Temporal lobe (tissue), 2 donors: Measurements from ENCODE around the gene CRYBA2. TPM values are rescaled to one million over a fixed set of nuclear protein-coding genes. Genes with fewer than 3 reads are reported as not detected.
A peak's percentile ranks its signal among the peaks of the same experiment; 100 is the strongest.

Experiments
- small RNA-seq: library from RNA; depleted of rRNA; stranded (forward); fragments of <200 nt; gene quantifications from one replicate; pipeline ENCODE3, GENCODE V24; 2014; ENCODE audit warnings: low replicate concordance
- total RNA-seq: library from RNA; depleted of rRNA; stranded (reverse); fragments of >200 nt; gene quantifications from one replicate; pipeline ENCODE4 v1.2.3, GENCODE V29; 2014

CRYBA2 gene
- total RNA-seq, 1 donor from 2014 or later: not detected

Small RNA genes lying within 50 kb of the gene (small RNA-seq; reads per million reads assigned to genes)
- gene MIR375: 34.6 reads per million, percentile 96 among the genes with 10 or more reads in this experiment

Other genes starting within 250 kb of the CRYBA2 start
- gene CYP27A1, start 211.3 kb downstream of the CRYBA2 start, total RNA-seq: 4.4 TPM
- not detected for gene PRKAG3, start 161.6 kb downstream of the CRYBA2 start, total RNA-seq
- not detected for gene WNT6, start 133.6 kb downstream of the CRYBA2 start, total RNA-seq
- not detected for gene WNT10A, start 112.6 kb downstream of the CRYBA2 start, total RNA-seq
- gene CDK5R2, start 33.8 kb downstream of the CRYBA2 start, total RNA-seq: 11.6 TPM
- not detected for gene FEV, start 8.2 kb downstream of the CRYBA2 start, total RNA-seq
- 0.74 TPM for gene CFAP65, start 48.1 kb upstream of the CRYBA2 start, total RNA-seq
- gene IHH, start 67.5 kb upstream of the CRYBA2 start, total RNA-seq: 0.25 TPM
- 8.1 TPM for gene NHEJ1, start 167.4 kb upstream of the CRYBA2 start, total RNA-seq
- gene SLC23A3, start 176.6 kb upstream of the CRYBA2 start, total RNA-seq: not detected
- gene CNPPD1, start 183.5 kb upstream of the CRYBA2 start, total RNA-seq: 26.8 TPM
- gene RETREG2, start 184.9 kb upstream of the CRYBA2 start, total RNA-seq: 44.0 TPM
- gene ZFAND2B, start 213.4 kb upstream of the CRYBA2 start, total RNA-seq: 6.6 TPM
- gene ABCB6, start 225.5 kb upstream of the CRYBA2 start, total RNA-seq: 17.7 TPM
- 22.4 TPM for gene ATG9A, start 236.2 kb upstream of the CRYBA2 start, total RNA-seq
- gene ANKZF1, start 236.4 kb upstream of the CRYBA2 start, total RNA-seq: 25.3 TPM